Mucosa of descending colon (tissue), 3 donors: ENCODE measurements around the gene KIF26A. TPM values are rescaled to one million over a fixed set of nuclear protein-coding genes. Genes with fewer than 3 reads are reported as not detected.

Source experiments
- ATAC-seq: fragments of 200-7000 bp; cut with Tn5 transposase; one replicate; pipeline ENCODE4 v1.9.1; 2020; ENCODE audit warnings: mild to moderate bottlenecking, moderate library complexity
- DNase-seq, 3 donors: peaks; one replicate each; pipeline ENCODE4 v3.0.0-alpha.2; 2020
- H3K36me3 ChIP-seq: fragments of 200-600 bp; one replicate; pipeline ENCODE4 v1.8.0; 2021; ENCODE audit warnings: low read depth, mild to moderate bottlenecking
- H3K4me1 ChIP-seq: fragments of 200-600 bp; one replicate; pipeline ENCODE4 v1.8.0; 2021; ENCODE audit warnings: low read depth, mild to moderate bottlenecking
- H3K4me3 ChIP-seq: fragments of 200-600 bp; one replicate; pipeline ENCODE4 v1.8.0; 2021; ENCODE audit warnings: mild to moderate bottlenecking
- H3K9me3 ChIP-seq: fragments of 200-600 bp; one replicate; pipeline ENCODE4 v1.8.0; 2021; ENCODE audit warnings: mild to moderate bottlenecking
- CTCF ChIP-seq: fragments of 200-600 bp; IDR thresholded peaks from one replicate; pipeline ENCODE4 v1.8.0; 2022; ENCODE audit warnings: antibody characterized with exemption, mild to moderate bottlenecking
- intact Hi-C, 2 donors: fragments of 100-400 bp; cut with DNase I in 1 of 2; cut with micrococcal nuclease in 1 of 2; formaldehyde crosslinking; loops; one replicate each; pipeline versions ENCODE4 v1.11.0 to v1.11.1; 2022; cut with DNase I, micrococcal nuclease
- total RNA-seq, 3 donors: library from RNA; stranded (reverse); fragmentation: NEBNext Ultra II Directional in 2 of 3; extraction: Animal tissue kit (Norgen Biotek cat#: 25700) in 2 of 3; gene quantifications; one replicate each; pipeline versions ENCODE4 v1.2.1 to v1.2.4, GENCODE V29; 2021 to 2023
- donor health status: DM: no; HTN: no; CAD: no; lungs with moderate emphysema.
- donor health status: DM: no; HTN: no; CAD: no.
- donor health status: DM: no; HTN: yes; CAD: no.

Gene KIF26A
- total RNA-seq, 3 donors from 2014 or later: 3.8 to 7.7 (median 6.5) TPM

GRCh38 chr14:104121142-104121541, 17.2 kb upstream of the KIF26A start:
- TF ChIP-seq CTCF: no peak
- intact Hi-C loops: no loop called here
- DNase-seq: peak in 1 of 3 donors; percentile 12

GRCh38 chr14:104123879-104124278, 14.5 kb upstream of the KIF26A start:
- Histone ChIP-seq H3K4me1 (no peaks in the 10 kb centered on the region), H3K36me3 (no peaks in the 10 kb centered on the region), H3K4me3 (no peak overlapping the region), H3K9me3 (no peaks in the 10 kb centered on the region)
- ATAC-seq (no peak), DNase-seq (no peak)
- intact Hi-C loops: no loop called here
- no peak for TF ChIP-seq CTCF

More at GRCh38 chr14:104121142-104121541, 17.2 kb upstream of the KIF26A start:
- H3K9me3 ChIP-seq: no peaks in the 10 kb centered on the region
- H3K4me3 ChIP-seq: no peak overlapping the region
- H3K36me3 ChIP-seq: no peaks in the 10 kb centered on the region
- ATAC-seq: no peak
- H3K4me1 ChIP-seq: no peaks in the 10 kb centered on the region

DNA sequence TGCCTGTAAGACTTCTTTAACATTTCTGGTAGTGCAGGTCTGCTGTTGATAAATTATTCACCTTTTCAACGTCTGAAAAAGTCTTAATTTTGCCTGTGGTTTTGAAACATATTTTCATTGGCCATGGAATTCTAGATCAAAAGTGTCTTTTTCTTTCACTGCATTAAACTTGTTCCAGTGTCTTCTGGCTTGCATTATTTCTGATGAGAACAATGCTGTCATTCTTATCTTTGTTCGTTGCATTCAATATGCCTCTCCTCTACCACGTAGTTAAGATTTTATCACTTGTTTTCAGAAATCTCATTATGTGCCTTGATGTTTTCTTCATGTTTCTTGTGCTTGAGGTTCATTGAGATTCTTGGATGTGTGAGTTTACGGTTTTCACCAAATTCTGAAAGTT, 13.4 kb upstream of the KIF26A start:
- no peak for ATAC-seq
- peaks cover 8% of the 10 kb centered on the region for H3K9me3 ChIP-seq
- no peak for DNase-seq
- H3K36me3 ChIP-seq: no peaks in the 10 kb centered on the region
- no peak overlapping the region for H3K4me3 ChIP-seq
- intact Hi-C loops: no loop called here
- H3K4me1 ChIP-seq: no peaks in the 10 kb centered on the region
- TF ChIP-seq CTCF: no peak

GRCh38 chr14:104126753-104127152, 11.6 kb upstream of the KIF26A start:
- H3K4me3 ChIP-seq: no peak overlapping the region
- no peaks in the 10 kb centered on the region for H3K36me3 ChIP-seq
- no peak for TF ChIP-seq CTCF
- ATAC-seq (no peak), DNase-seq (peak in 1 of 3 donors; percentile 8)
- intact Hi-C loops: no loop called here
- no peaks in the 10 kb centered on the region for H3K4me1 ChIP-seq
- H3K9me3 ChIP-seq: peaks cover 8% of the 10 kb centered on the region

- no peak for DNase-seq
- ATAC-seq: no peak
Measured at GRCh38 chr14:104128981-104129380, 9.4 kb upstream of the KIF26A start.

More at GRCh38 chr14:104128981-104129380, 9.4 kb upstream of the KIF26A start:
- Histone ChIP-seq H3K36me3 (no peaks in the 10 kb centered on the region), H3K4me3 (no peak overlapping the region), H3K4me1 (no peaks in the 10 kb centered on the region), H3K9me3 (peaks cover 8% of the 10 kb centered on the region)
- intact Hi-C loops: no loop called here
- TF ChIP-seq CTCF: no peak
